IMR-90 (cell line): Measurements from ENCODE around the gene MYO10. TPM values are rescaled to one million over a fixed set of nuclear protein-coding genes. Genes with fewer than 3 reads are reported as not detected.

Experiments used
- ATAC-seq: fragments of 200-7000 bp; cut with Tn5 transposase; 2 replicates; pipeline ENCODE4 v1.9.1; 2020; ENCODE audit warnings: low read depth, mild to moderate bottlenecking, moderate library complexity
- BruUV-seq: library from RNA; stranded (reverse); fragments of 400-500 nt; replicated peaks from 2 replicates; lab custom pipeline; 2021; lab: Mats Ljungman, UMichigan
- CTCF ChIA-PET: fragments of 300-600 bp; formaldehyde crosslinking; extraction: SDS; loops from one replicate; lab custom pipeline; 2021; ENCODE audit warnings: antibody characterized with exemption; lab: Yijun Ruan, JAX
- POLR2A ChIA-PET: fragments of 300-600 bp; sonication (Branson Sonifier 250); formaldehyde crosslinking; loops from one replicate; lab custom pipeline; 2022; ENCODE audit warnings: antibody characterized with exemption; ENCODE audit not compliant: unreplicated experiment; lab: Charles Lee
- DNase-seq: peaks from one replicate; pipeline ENCODE4 v3.0.0; 2013
- H2AFZ ChIP-seq: replicated peaks from 2 replicates; pipeline ENCODE3; 2013; ENCODE audit warnings: low read length, mild to moderate bottlenecking; ENCODE audit not compliant: poor library complexity
- H2AK5ac ChIP-seq: 2 replicates; pipeline ENCODE4 v1.6.1; 2013; ENCODE audit warnings: low read depth, low read length, inconsistent platforms
- H2AK9ac ChIP-seq: replicated peaks from 2 replicates; pipeline ENCODE3; 2013; ENCODE audit warnings: mild to moderate bottlenecking, low read depth, low read length, moderate library complexity; ENCODE audit not compliant: poor library complexity
- H2BK120ac ChIP-seq: 2 replicates; pipeline ENCODE4 v1.6.1; 2013; ENCODE audit warnings: low read depth, low read length, inconsistent platforms
- H2BK15ac ChIP-seq: 3 replicates; pipeline ENCODE4 v1.6.1; 2013; ENCODE audit warnings: low read depth, low read length, inconsistent platforms
- H2BK20ac ChIP-seq: 2 replicates; pipeline ENCODE4 v1.6.1; 2013; ENCODE audit warnings: low read depth, mild to moderate bottlenecking, inconsistent platforms, low read length, moderate library complexity
- H2BK5ac ChIP-seq: 2 replicates; pipeline ENCODE4 v1.6.1; 2013; ENCODE audit warnings: mild to moderate bottlenecking, low read depth, low read length, inconsistent platforms; ENCODE audit not compliant: poor library complexity, severe bottlenecking
- H3K14ac ChIP-seq: replicated peaks from 2 replicates; pipeline ENCODE4 v1.6.1; 2013; ENCODE audit warnings: low read depth, low read length, inconsistent platforms
- H3K18ac ChIP-seq: 2 replicates; pipeline ENCODE4 v1.6.1; 2013; ENCODE audit warnings: low read depth, low read length, control low read depth
- H3K23ac ChIP-seq: 2 replicates; pipeline ENCODE4 v1.6.1; 2013; ENCODE audit warnings: low read depth, low read length, inconsistent platforms
- H3K27ac ChIP-seq: 2 replicates; pipeline ENCODE4 v1.5.1; 2013; ENCODE audit warnings: mild to moderate bottlenecking, control low read depth, low read length; ENCODE audit not compliant: insufficient read depth
- H3K27me3 ChIP-seq: 2 replicates; pipeline ENCODE4 v1.6.1; 2013; ENCODE audit warnings: low read length; ENCODE audit not compliant: control insufficient read depth, insufficient read depth
- H3K36me3 ChIP-seq: 2 replicates; pipeline ENCODE4 v1.6.1; 2013; ENCODE audit warnings: low read length, mixed read lengths; ENCODE audit not compliant: control insufficient read depth, insufficient read depth
- H3K4ac ChIP-seq: 2 replicates; pipeline ENCODE4 v1.6.1; 2013; ENCODE audit warnings: low read depth, low read length, inconsistent platforms
- H3K4me1 ChIP-seq: 2 replicates; pipeline ENCODE4 v1.6.1; 2013; ENCODE audit warnings: low read length, mixed read lengths; ENCODE audit not compliant: control insufficient read depth, insufficient read depth
- H3K4me2 ChIP-seq: 2 replicates; pipeline ENCODE4 v1.6.1; 2013; ENCODE audit warnings: low read depth, mild to moderate bottlenecking, control low read depth, low read length, moderate library complexity
- H3K4me3 ChIP-seq: 2 replicates; pipeline ENCODE4 v1.5.1; 2013; ENCODE audit warnings: low read depth, mild to moderate bottlenecking, control low read depth, low read length, moderate library complexity; ENCODE audit not compliant: insufficient read depth
- H3K56ac ChIP-seq: 2 replicates; pipeline ENCODE4 v1.6.1; 2013; ENCODE audit warnings: low read length, inconsistent platforms; ENCODE audit not compliant: insufficient read depth; ENCODE audit errors: extremely low read depth
- H3K79me1 ChIP-seq, 2 experiments: 2 replicates each; pipeline ENCODE4 v1.6.1; 2013; ENCODE audit warnings: low read length in 2 of 2, inconsistent platforms in 1 of 2, low read depth in 1 of 2
- H3K9ac ChIP-seq: 2 replicates; pipeline ENCODE4 v1.6.1; 2013; ENCODE audit warnings: low read depth, low read length, control low read depth
- H3K9me1 ChIP-seq: 2 replicates; pipeline ENCODE4 v1.6.1; 2013; ENCODE audit warnings: low read length, inconsistent platforms; ENCODE audit not compliant: insufficient read depth
- H3K9me3 ChIP-seq: 2 replicates; pipeline ENCODE4 v1.6.1; 2013; ENCODE audit warnings: low read length; ENCODE audit not compliant: control insufficient read depth, insufficient read depth
- H4K20me1 ChIP-seq: 2 replicates; pipeline ENCODE4 v1.6.1; 2013; ENCODE audit warnings: low read length, inconsistent platforms; ENCODE audit not compliant: insufficient read depth
- H4K5ac ChIP-seq: 2 replicates; pipeline ENCODE4 v1.6.1; 2013; ENCODE audit warnings: mild to moderate bottlenecking, low read depth, low read length, control low read depth
- H4K8ac ChIP-seq, 2 experiments: 2 replicates each; pipeline ENCODE4 v1.6.1; 2013; ENCODE audit warnings: low read depth in 2 of 2, low read length in 2 of 2, control low read depth in 1 of 2, inconsistent platforms in 1 of 2
- H4K91ac ChIP-seq: 2 replicates; pipeline ENCODE4 v1.6.1; 2013; ENCODE audit warnings: low read depth, low read length, inconsistent platforms; ENCODE audit not compliant: insufficient read depth
- BHLHE40 ChIP-seq: fragments of 150-350 bp; IDR thresholded peaks from 2 replicates; pipeline ENCODE4 v1.6.1; 2016; ENCODE audit warnings: mild to moderate bottlenecking, low read depth, low read length
- CEBPB ChIP-seq: IDR thresholded peaks from 2 replicates; pipeline ENCODE4 v1.6.1; 2012; ENCODE audit warnings: low read depth, low read length, improper control_type of control experiment
- CHD1 ChIP-seq: IDR thresholded peaks from 2 replicates; pipeline ENCODE4 v1.6.1; 2012; ENCODE audit warnings: low read depth, low read length, improper control_type of control experiment
- CTCF ChIP-seq: conservative IDR thresholded peaks from 2 replicates; pipeline ENCODE4 v1.5.1; 2012; ENCODE audit warnings: mild to moderate bottlenecking, low read depth, low read length, improper control_type of control experiment
- ELK1 ChIP-seq: fragments of 150-350 bp; IDR thresholded peaks from 2 replicates; pipeline ENCODE4 v1.6.1; 2016; ENCODE audit warnings: low read depth, mild to moderate bottlenecking, low read length, moderate library complexity, borderline replicate concordance
- FOS ChIP-seq: fragments of 150-350 bp; IDR thresholded peaks from 2 replicates; pipeline ENCODE4 v1.6.1; 2016; ENCODE audit warnings: low read depth, low read length
- MAZ ChIP-seq: IDR thresholded peaks from 2 replicates; pipeline ENCODE4 v1.6.1; 2012; ENCODE audit warnings: low read depth, mild to moderate bottlenecking, low read length, improper control_type of control experiment, moderate library complexity, borderline replicate concordance
- MXI1 ChIP-seq: IDR thresholded peaks from 2 replicates; pipeline ENCODE4 v1.6.1; 2012; ENCODE audit warnings: low read depth, mild to moderate bottlenecking, low read length, moderate library complexity, borderline replicate concordance
- NFE2L2 ChIP-seq: fragments of 150-350 bp; IDR thresholded peaks from 2 replicates; pipeline ENCODE4 v1.6.1; 2016; ENCODE audit warnings: low read depth, mild to moderate bottlenecking, low read length
- POLR2A ChIP-seq: IDR thresholded peaks from 2 replicates; pipeline ENCODE4 v1.6.1; 2012; ENCODE audit warnings: mild to moderate bottlenecking, low read depth, low read length
- RAD21 ChIP-seq: IDR thresholded peaks from 2 replicates; pipeline ENCODE4 v1.6.1; 2012; ENCODE audit warnings: low read length, improper control_type of control experiment
- RCOR1 ChIP-seq: IDR thresholded peaks from 2 replicates; pipeline ENCODE4 v1.6.1; 2012; ENCODE audit warnings: mild to moderate bottlenecking, low read length, improper control_type of control experiment; ENCODE audit not compliant: insufficient replicate concordance
- RFX5 ChIP-seq: IDR thresholded peaks from 2 replicates; pipeline ENCODE4 v1.8.0; 2012; ENCODE audit warnings: low read depth, mild to moderate bottlenecking, low read length, moderate library complexity
- SMC3 ChIP-seq: fragments of 150-350 bp; IDR thresholded peaks from 2 replicates; pipeline ENCODE4 v1.6.1; 2016; ENCODE audit warnings: low read depth, mild to moderate bottlenecking, antibody characterized with exemption, low read length, moderate library complexity
- USF2 ChIP-seq: fragments of 150-350 bp; IDR thresholded peaks from 2 replicates; pipeline ENCODE4 v1.6.1; 2017; ENCODE audit warnings: mild to moderate bottlenecking, antibody characterized with exemption, low read length, low read depth
- WGBS, 2 experiments: methylation state at CpG; one replicate each; pipeline versions ENCODE4 v1.1.5 to v1.1.7; 2013; ENCODE audit warnings: missing lambda C conversion rate in 2 of 2; ENCODE audit not compliant: insufficient read length in 1 of 2; ENCODE audit errors: extremely low coverage in 2 of 2; 5-methylcytosine and 5-hydroxymethylcytosine counted together
- dilution Hi-C: fragments of 300-500 bp; cut with HindIII; formaldehyde crosslinking; loops from one replicate; pipeline ENCODE4 v1.14.3; 2018; ENCODE audit warnings: low sequenced_read_pairs; ENCODE audit not compliant: unreplicated experiment
- in situ Hi-C: fragments of 300-500 bp; cut with MboI; formaldehyde crosslinking; loops from 3 replicates; pipeline ENCODE4 v1.14.3; 2019; ENCODE audit warnings: low sequenced_read_pairs, inconsistent platforms, mixed read lengths
- intact Hi-C: fragments of 100-400 bp; cut with micrococcal nuclease; formaldehyde crosslinking; loops from 2 replicates; pipeline ENCODE4 v1.10.0; 2022
- polyA plus RNA-seq, 3 experiments: library from polyadenylated mRNA; depleted of rRNA; stranded (reverse); fragments of >200 nt; gene quantifications; 2 replicates each; pipeline ENCODE4 v1.2.3, GENCODE V29; 2012; ENCODE audit warnings: low replicate concordance in 1 of 3
- total RNA-seq: library from RNA; depleted of rRNA; stranded (reverse); fragments of >200 nt; gene quantifications from 2 replicates; pipeline ENCODE4 v1.2.3, GENCODE V29; 2012

The MYO10 gene
- total and polyA plus RNA-seq, 2 of the 4 experiments (the other 2 are of a cell fraction), result 39.9 to 115 TPM

GRCh38 chr5:16617274-16617968, 318.7 kb downstream of the MYO10 start:
- H4K8ac ChIP-seq, result no peak overlapping the region
- in situ Hi-C loops (no loop called here), intact Hi-C loops (no loop called here), dilution Hi-C loops (no loop called here)
- H2AFZ ChIP-seq, result peak overlapping the region; percentile 84
- peaks cover 60% of the 10 kb centered on the region for H3K27me3 ChIP-seq
- BruUV-seq, result no TSS peak
- no peak overlapping the region for H3K14ac ChIP-seq
- no peak overlapping the region for H2BK5ac ChIP-seq
- no peak overlapping the region for H3K56ac ChIP-seq
- DNase-seq (no peak), ATAC-seq (no peak)
- H3K9me1 ChIP-seq, result no peaks in the 10 kb centered on the region
- no peak overlapping the region for H3K27ac ChIP-seq
- 50% methylated on average over 2 of the region's 27 CpGs; no CpG with 5 or more reads in 1 of the 2 experiments for WGBS, 2 experiments
- no peak overlapping the region for H2AK9ac ChIP-seq
- H3K4me1 ChIP-seq, result peaks cover 2% of the 10 kb centered on the region; the same call in 1 of the 2 replicates
- no peak overlapping the region for H3K18ac ChIP-seq
- no peak overlapping the region for H3K9ac ChIP-seq
- no peaks in the 10 kb centered on the region for H3K36me3 ChIP-seq
- H2BK120ac ChIP-seq, result no peak overlapping the region
- no peak overlapping the region for H4K5ac ChIP-seq
- H3K23ac ChIP-seq, result no peak overlapping the region
- H2BK15ac ChIP-seq, result no peak overlapping the region
- H3K4ac ChIP-seq, result no peak overlapping the region
- ChIA-PET CTCF (interaction anchor here (0.7 kb wide), 1 partner anchor 39 kb away, joined by 3 read pairs; no protein-coding TSS in a partner anchor), POLR2A (no interaction called here)
- no peak overlapping the region for H4K91ac ChIP-seq
- H3K4me3 ChIP-seq, result peak overlapping the region; percentile 45; the same call in 1 of the 2 replicates
- H3K9me3 ChIP-seq, result no peaks in the 10 kb centered on the region
- H3K79me1 ChIP-seq, result no peaks in the 10 kb centered on the region
- H3K4me2 ChIP-seq, result peak overlapping the region; percentile 48; the same call in 1 of the 2 replicates
- H4K20me1 ChIP-seq, result no peaks in the 10 kb centered on the region
- no peak overlapping the region for H2BK20ac ChIP-seq
- no peak overlapping the region for H2AK5ac ChIP-seq
- TF ChIP-seq RCOR1, result no peak
- no peak for TF ChIP-seq NFE2L2
- TF ChIP-seq CHD1, result no peak
- TF ChIP-seq ELK1, result no peak
- TF ChIP-seq CTCF, result no peak
- no peak for TF ChIP-seq BHLHE40
- TF ChIP-seq SMC3, result no peak
- TF ChIP-seq MAZ, result no peak
- TF ChIP-seq USF2, result no peak
- no peak for TF ChIP-seq CEBPB
- TF ChIP-seq MXI1, result no peak
- no peak for TF ChIP-seq POLR2A
- no peak for TF ChIP-seq RAD21
- no peak for TF ChIP-seq RFX5
- TF ChIP-seq FOS, result no peak
